ENCODE measurements around the gene MCHR2. TPM values are rescaled to one million over a fixed set of nuclear protein-coding genes. Genes with fewer than 3 reads are reported as not detected.
"Not testable (repeated sequence)": the region's sequence is repeated elsewhere in the genome, so short reads cannot be mapped to it uniquely, and the experiment has no call there.

MCHR2 gene
- not detected for total RNA-seq
- long read RNA-seq: 0 reads

DNA sequence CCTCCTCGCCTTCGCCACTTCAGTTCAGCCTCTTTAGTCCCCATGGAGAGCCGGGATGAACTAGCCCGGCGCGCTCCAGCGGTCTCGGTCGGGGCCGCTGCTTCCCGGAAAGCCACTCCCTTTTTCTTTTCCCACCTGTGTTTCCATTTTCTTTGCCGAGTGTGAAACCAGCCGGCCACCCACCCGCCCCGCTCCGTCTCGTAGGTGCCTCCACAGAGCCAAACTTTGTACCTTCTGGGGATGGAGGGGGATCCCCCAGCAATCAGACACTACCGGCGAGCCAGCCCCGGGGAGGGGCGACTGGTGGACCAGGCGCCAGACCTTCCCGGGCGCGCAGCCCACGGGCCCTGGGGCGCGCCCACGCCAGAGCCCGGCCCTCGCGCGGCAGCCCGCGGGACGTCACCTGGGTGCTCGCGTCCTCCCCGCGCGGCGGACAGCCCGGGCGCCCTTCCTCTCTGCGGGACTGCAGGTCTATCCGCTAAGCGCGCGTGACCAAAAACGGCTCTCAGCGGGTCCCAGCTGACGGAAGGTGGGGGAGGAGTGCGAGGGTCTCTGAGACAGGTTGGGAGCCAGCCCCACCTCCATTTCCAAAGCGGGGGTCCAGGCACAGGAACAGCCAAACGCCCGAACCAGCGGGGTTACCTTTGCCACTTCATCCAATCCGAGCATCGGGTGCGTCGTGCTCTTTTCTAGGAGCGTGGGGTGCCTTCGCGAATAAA lies at the start of gene MCHR2:
TSS of gene MCHR2 (minus strand) at position 691 of the 719 bp plus-strand sequence. CDS start 38,076 bp downstream, outside the sequence.
- intact Hi-C loops (cut with micrococcal nuclease): no loop called here
- no peak for ATAC-seq
- DNase-seq: no peak

GRCh38 chr6:100038546-100038945 lies 44.5 kb upstream of the MCHR2 start:
- not testable (repeated sequence) for ATAC-seq

DNA sequence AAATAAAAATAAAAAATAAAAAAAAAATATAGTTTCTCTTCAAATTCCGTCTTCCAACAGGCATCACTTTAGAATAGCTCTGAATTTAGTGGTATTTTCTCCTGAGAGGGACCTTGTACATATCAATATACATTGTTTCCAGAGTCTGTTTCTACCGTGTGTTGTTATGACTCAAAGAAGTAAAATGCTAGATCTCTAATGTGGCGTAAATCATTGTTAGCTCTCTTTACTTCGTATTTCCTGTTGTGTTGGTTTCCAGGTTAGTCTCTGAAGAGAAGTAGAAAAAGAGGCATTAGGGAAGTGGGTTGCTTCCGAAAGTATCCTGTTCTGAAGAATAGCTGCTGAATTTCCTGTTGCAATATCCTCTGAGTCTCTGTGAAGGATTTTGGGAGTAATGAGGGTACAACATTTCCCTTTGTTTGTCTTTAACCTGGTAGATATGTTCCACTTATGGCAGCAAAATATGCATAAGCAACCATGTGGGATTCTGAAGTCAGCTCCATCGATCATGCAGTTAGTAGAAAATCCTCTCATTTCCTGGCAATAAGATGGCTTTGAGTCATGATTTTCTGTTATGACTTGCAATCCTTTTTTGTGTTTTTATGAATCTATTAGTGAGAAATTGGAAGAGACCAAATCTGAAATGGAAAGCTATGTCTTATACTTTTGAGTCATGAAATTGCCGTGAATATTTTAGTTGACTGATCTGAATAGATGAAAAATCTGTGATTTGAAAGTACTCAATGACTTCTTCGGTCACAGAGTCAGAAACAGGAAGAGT lies 42.0 kb upstream of the MCHR2 start:
- no peak for DNase-seq
- no peak for ATAC-seq
- intact Hi-C loops (cut with micrococcal nuclease): no loop called here

More at GRCh38 chr6:100038546-100038945, 44.5 kb upstream of the MCHR2 start:
- DNase-seq; intact Hi-C loops (cut with micrococcal nuclease): not testable (repeated sequence)

DNA sequence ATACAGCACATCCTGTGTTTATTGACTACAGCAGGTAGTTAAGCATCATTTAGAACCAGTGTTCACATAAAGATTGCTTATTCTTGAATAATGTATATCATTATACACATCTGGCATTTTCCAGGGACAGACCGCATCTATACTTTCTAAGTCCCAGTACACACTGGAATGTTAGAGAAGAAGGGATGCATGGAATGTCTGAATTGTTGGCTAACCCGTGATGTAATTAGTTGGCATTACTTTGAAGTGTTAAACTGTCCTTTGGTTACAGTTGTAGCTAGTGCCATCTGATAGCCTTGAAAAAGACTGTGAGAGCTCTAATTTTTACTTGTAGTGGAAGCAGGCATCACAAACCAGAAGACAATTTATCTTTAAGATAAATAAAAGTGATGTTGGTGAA lies 29.8 kb upstream of the MCHR2 start:
- no peak for ATAC-seq
- no peak for DNase-seq
- intact Hi-C loops (cut with micrococcal nuclease): no loop called here

DNA sequence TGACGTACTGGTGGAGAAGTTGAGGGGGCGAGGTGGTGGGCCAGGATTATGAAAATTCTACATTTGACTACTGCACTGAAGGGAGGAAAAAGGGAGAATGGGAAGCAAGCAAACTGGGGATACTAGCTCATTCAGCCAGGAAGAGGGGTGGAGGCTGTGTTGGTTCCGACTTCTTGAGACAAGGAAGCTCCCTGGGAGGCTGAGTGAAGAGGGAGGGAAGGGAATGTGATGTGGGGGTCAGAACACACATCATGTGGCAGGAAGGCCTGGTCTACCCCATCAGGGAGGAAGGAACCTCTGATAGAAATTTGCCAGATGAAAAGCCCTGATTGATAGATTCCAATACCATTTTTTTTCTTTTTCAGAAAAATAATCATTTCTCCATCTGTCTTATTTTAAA lies 28.8 kb upstream of the MCHR2 start:
- intact Hi-C loops (cut with micrococcal nuclease): no loop called here
- ATAC-seq (no peak), DNase-seq (no peak)

DNA sequence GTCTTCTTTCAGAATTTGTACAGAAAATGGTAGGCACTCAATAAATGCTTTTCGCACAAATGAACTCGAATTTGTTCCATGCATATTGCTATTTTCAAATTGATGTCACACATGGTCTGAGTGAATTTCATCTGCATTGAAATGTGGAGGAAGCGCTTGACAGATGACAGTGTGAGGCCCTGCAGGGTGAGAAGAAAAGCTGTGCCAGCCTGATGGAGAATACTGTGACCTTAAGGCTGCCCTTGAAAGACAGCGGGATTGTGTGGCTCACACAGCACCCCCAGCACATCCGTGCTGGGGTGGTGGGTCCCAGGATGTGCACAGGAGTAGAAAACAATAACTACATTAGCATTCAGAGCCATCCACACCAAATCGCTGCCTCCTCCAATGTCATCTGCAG lies 14.8 kb upstream of the MCHR2 start:
- ATAC-seq: no peak
- DNase-seq: no peak
- intact Hi-C loops (cut with micrococcal nuclease): no loop called here

DNA sequence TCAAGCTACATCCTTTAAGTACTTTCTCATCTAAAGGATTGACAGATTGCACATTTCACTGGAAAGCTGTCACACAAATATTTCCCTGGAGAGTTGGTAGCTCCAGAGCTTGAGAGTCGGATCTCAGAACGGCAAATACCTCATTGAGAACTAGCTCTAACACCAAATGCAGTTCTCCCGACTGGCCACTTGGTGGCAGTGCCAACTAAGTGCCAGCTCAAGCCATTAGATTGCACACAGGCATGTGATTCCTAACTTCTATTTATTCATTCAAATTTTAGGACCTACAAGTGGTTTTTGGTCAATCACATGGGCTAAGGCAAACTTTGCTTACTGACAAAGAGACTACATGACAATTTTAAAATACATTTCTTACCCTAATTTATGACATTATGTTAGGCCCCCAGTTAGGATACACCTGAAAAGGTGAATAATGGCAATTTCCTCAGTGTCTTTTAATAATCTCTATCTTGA lies 7.9 kb upstream of the MCHR2 start:
- ATAC-seq (peak; percentile 49), DNase-seq (peak; percentile 31)
- intact Hi-C loops (cut with micrococcal nuclease): no loop called here

GRCh38 chr6:99997141-99997540 lies 3.1 kb upstream of the MCHR2 start:
- intact Hi-C loops (cut with micrococcal nuclease): no loop called here

GRCh38 chr6:99995916-99996315 lies 1.9 kb upstream of the MCHR2 start:
- intact Hi-C loops (cut with micrococcal nuclease): no loop called here
- DNase-seq (no peak), ATAC-seq (no peak)

More at GRCh38 chr6:99997141-99997540, 3.1 kb upstream of the MCHR2 start:
- DNase-seq (no peak), ATAC-seq (no peak)

- intact Hi-C loops (cut with micrococcal nuclease): no loop called here
- ATAC-seq (no peak), DNase-seq (no peak)
Measured at GRCh38 chr6:99993146-99993532, 884 bp downstream of the MCHR2 start.

- no peak for ATAC-seq
- intact Hi-C loops (cut with micrococcal nuclease): no loop called here
- no peak for DNase-seq
Measured at GRCh38 chr6:99991955-99992354, 2.1 kb downstream of the MCHR2 start.

DNA sequence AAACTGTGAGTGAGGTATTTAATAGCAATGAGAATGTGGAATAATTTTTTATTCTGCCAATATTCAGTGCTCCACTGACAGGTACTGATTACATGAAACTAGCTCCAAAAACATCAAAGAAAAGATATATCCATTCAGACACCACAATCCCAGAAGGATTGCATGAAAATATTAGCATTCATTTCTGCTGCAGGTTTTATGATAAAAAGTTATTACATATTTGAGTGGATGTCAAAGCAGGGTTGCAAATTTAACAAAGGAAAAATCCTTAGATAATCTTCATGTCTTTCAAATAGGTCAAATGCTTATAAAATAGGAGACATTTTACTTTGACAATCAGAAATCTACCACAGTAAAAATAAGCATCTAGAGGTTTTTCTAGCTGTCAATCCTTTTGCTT lies 13.3 kb downstream of the MCHR2 start:
- ATAC-seq (no peak), DNase-seq (no peak)
- intact Hi-C loops (cut with micrococcal nuclease): no loop called here

GRCh38 chr6:99979953-99980352 lies 14.1 kb downstream of the MCHR2 start:
- ATAC-seq (no peak), DNase-seq (no peak)
- intact Hi-C loops (cut with micrococcal nuclease): no loop called here

DNA sequence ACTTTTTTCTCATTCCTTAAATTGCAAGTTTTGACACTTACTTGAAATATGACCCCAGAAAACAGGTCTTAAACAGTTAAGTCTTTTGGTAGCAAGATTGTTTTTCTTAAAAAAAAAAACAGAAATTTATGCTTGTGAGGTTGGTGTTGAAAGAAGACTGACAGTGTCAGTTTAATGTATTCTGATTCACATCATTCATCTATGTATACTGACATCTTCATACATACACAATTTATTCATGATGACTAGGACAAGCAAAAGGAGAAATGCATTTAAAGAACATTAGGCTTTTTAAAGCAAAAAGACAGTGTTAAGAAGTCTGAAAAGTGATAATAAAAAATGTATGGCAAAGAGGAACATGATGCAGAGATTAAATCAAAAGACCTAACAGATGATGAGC lies 27.0 kb downstream of the MCHR2 start:
- no peak for DNase-seq

DNA sequence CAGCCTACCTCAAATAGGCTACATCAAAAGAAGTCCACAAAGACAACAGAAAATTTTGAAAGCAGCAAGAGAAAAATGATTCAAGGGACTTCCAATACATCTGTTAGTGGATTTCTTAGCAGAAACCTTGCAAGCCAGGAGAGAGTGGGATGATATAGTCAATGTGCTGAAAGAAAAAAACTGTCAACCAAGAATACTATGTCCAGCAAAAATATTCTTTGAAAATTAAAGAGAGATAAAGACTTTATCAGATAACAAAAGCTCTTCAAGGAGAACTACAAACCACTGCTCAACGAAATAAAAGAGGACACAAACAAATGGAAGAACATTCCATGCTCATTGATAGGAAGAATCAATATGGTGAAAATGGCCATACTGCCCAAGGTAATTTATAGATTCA lies 34.0 kb downstream of the MCHR2 start:
- DNase-seq: no peak
- intact Hi-C loops (cut with micrococcal nuclease): no loop called here
- ATAC-seq: no peak

More for the DNA sequence above, 27.0 kb downstream of the MCHR2 start:
- ATAC-seq: no peak
- intact Hi-C loops (cut with micrococcal nuclease): no loop called here

- intact Hi-C loops (cut with micrococcal nuclease): no loop called here
- DNase-seq: no peak
- ATAC-seq: no peak
Measured at GRCh38 chr6:99951016-99951805, 42.8 kb downstream of the MCHR2 start.

GRCh38 chr6:99946005-99946404 lies 48.0 kb downstream of the MCHR2 start:
- ATAC-seq (no peak), DNase-seq (no peak)
- intact Hi-C loops (cut with micrococcal nuclease): no loop called here

DNA sequence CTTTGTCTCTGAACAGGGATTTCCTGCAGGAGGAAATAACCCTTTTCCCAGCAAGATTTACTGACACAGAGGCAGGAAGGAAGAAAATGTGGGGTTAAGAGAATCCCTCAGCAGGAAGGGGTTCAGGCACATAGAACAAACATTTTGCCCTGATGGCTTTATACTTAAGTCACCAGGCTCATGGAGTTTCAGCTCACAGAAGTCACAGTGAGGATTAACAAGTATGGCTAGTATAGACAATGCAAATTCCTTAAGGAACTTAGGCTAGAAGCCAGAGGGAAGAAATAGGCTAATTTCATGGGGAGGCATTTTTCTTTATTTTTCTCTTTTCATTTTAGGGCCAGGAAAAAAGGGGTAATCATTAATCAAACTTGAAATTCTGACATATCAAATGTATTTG lies 50.2 kb downstream of the MCHR2 start:
- no peak for ATAC-seq
- intact Hi-C loops (cut with micrococcal nuclease): no loop called here
- DNase-seq: no peak

- DNase-seq: no peak
- no peak for ATAC-seq
- intact Hi-C loops (cut with micrococcal nuclease): no loop called here
Measured at GRCh38 chr6:99940582-99940981, 53.4 kb downstream of the MCHR2 start.

DNA sequence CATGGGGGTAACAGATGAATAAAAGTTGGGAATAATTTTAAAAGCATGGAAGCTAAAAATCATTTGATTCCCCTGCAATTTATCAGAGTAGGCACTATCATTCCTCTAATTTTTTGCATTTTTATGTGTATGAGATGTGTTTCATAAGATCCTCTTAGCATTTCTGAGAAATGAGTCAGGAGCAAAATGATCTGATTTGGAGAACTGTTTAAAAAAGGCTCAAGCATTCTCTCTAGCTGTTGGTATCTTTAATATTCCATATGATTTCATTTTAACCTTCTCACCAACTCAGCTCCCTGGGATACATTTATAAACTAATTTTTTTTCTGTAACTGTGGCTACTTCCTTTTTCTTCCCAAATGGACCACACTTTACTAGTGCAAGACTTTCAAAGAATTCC lies 60.9 kb downstream of the MCHR2 start:
- intact Hi-C loops (cut with micrococcal nuclease): no loop called here
- DNase-seq (no peak), ATAC-seq (no peak)
